Right lobe of liver (tissue), 4 donors: ENCODE results near the gene GALNT2.

ENCODE experiments used
- POLR2A ChIP-seq: fragments of 450-650 bp; IDR thresholded peaks from one replicate; pipeline ENCODE4 v1.6.1; 2017; ENCODE audit warnings: antibody characterized with exemption, mild to moderate bottlenecking
- TF ChIP-seq, protein P1 (sequence below), 4 donors: fragments of 200-600 bp in 3 of 4; fragments of 450-650 bp in 1 of 4; IDR thresholded peaks; one replicate each; pipeline versions ENCODE4 v1.5.1 to v1.8.0; 2016 to 2022; ENCODE audit warnings: antibody characterized with exemption in 4 of 4, mild to moderate bottlenecking in 2 of 4
- donor health status: DM: no; HTN: no; CAD: no.
- donor health status: DM: no; HTN: no; CAD: no.
- donor health status: DM: no; HTN: yes; CAD: no.

DNA sequence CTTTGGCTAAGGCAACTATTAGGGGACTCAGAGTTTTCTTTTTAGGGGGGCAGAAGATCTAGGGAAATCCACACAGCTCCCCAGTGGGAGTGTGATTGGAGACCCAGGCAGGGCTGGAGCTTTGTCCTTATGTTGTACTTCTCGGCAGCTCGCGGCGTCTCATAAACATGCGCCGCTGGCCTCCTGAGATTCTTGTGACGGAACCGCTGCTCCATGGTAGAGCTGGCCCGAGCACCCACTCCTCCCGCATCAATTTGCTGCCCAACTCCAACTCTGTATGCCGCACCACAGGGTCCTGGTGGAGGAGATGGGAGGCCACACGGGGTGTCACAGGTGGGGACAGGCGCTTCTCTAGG lies 143.9 kb downstream of the GALNT2 start:
- no peak for TF ChIP-seq POLR2A
- TF ChIP-seq, protein P1, sequence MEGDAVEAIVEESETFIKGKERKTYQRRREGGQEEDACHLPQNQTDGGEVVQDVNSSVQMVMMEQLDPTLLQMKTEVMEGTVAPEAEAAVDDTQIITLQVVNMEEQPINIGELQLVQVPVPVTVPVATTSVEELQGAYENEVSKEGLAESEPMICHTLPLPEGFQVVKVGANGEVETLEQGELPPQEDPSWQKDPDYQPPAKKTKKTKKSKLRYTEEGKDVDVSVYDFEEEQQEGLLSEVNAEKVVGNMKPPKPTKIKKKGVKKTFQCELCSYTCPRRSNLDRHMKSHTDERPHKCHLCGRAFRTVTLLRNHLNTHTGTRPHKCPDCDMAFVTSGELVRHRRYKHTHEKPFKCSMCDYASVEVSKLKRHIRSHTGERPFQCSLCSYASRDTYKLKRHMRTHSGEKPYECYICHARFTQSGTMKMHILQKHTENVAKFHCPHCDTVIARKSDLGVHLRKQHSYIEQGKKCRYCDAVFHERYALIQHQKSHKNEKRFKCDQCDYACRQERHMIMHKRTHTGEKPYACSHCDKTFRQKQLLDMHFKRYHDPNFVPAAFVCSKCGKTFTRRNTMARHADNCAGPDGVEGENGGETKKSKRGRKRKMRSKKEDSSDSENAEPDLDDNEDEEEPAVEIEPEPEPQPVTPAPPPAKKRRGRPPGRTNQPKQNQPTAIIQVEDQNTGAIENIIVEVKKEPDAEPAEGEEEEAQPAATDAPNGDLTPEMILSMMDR (IDR thresholded peaks at IDR 0.05): no peak
